Astrocyte (in vitro differentiated cells and primary cell): Measurements from ENCODE around the gene TACSTD2.

Experiments used
- EZH2 ChIP-seq: IDR thresholded peaks from 2 replicates; pipeline ENCODE4 v1.6.1; 2012; ENCODE audit warnings: mild to moderate bottlenecking, low read length, inconsistent platforms; ENCODE audit not compliant: insufficient read depth
- TF ChIP-seq, protein P1 (sequence below): IDR thresholded peaks from 2 replicates; pipeline ENCODE4 v1.5.1; 2011; ENCODE audit warnings: low read depth, mild to moderate bottlenecking, inconsistent platforms, low read length, moderate library complexity; ENCODE audit not compliant: insufficient read depth

DNA sequence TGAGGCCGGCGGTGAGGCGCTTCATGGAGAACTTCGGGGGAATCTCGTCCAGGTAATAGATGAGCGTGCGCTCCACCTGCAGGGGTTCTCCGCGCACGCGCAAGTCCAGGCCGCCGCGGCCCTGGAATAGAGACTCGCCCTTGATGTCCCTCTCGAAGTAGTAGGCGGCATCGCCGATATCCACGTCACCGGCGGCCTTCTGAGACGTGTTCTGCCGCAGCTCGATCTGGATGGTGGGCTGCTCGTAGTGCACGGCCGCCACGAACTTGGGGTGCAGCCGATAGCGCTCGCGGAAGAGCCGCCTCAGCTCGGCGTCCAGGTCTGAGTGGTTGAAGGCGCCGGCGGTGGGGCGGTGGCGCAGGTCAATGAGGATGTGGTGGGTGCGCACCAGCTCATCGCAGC lies 726 bp downstream of the TACSTD2 start:
- TF ChIP-seq, protein P1, sequence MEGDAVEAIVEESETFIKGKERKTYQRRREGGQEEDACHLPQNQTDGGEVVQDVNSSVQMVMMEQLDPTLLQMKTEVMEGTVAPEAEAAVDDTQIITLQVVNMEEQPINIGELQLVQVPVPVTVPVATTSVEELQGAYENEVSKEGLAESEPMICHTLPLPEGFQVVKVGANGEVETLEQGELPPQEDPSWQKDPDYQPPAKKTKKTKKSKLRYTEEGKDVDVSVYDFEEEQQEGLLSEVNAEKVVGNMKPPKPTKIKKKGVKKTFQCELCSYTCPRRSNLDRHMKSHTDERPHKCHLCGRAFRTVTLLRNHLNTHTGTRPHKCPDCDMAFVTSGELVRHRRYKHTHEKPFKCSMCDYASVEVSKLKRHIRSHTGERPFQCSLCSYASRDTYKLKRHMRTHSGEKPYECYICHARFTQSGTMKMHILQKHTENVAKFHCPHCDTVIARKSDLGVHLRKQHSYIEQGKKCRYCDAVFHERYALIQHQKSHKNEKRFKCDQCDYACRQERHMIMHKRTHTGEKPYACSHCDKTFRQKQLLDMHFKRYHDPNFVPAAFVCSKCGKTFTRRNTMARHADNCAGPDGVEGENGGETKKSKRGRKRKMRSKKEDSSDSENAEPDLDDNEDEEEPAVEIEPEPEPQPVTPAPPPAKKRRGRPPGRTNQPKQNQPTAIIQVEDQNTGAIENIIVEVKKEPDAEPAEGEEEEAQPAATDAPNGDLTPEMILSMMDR: no peak
- TF ChIP-seq EZH2: no peak
